Measurements from ENCODE around the gene WNT9A.
A peak's percentile ranks its signal among the peaks of the same experiment; 100 is the strongest.

The WNT9A gene

GRCh38 chr1:227926216-227926791 is 21.4 kb downstream of the WNT9A start:
- FAIRE-seq = no peak
- no peak for DNase-seq (ENCODE audit: insufficient read length, low spot score)

- no peak for FAIRE-seq
- DNase-seq (ENCODE audit: insufficient read length, low spot score) = no peak
These were observed 22.0 kb downstream of the WNT9A start for GRCh38 chr1:227925582-227926198.

GRCh38 chr1:227924833-227925574 is 22.7 kb downstream of the WNT9A start:
- FAIRE-seq (no peak), DNase-seq (ENCODE audit: insufficient read length, low spot score) (no peak)

- no peak for FAIRE-seq
- no peak for DNase-seq (ENCODE audit: insufficient read length, low spot score)
These were observed 23.4 kb downstream of the WNT9A start for GRCh38 chr1:227924168-227924832.

- no peak for DNase-seq (ENCODE audit: insufficient read length, low spot score)
- no peak for FAIRE-seq
These were observed 24.2 kb downstream of the WNT9A start for GRCh38 chr1:227923353-227924167.

- DNase-seq (ENCODE audit: insufficient read length, low spot score) (no peak), FAIRE-seq (no peak)
These were observed 25.0 kb downstream of the WNT9A start for GRCh38 chr1:227922501-227923352.

GRCh38 chr1:227921461-227922185 is 26.1 kb downstream of the WNT9A start:
- FAIRE-seq (no peak), DNase-seq (ENCODE audit: insufficient read length, low spot score) (no peak)

- DNase-seq (ENCODE audit: insufficient read length, low spot score) = no peak
- no peak for FAIRE-seq
These were observed 26.8 kb downstream of the WNT9A start for GRCh38 chr1:227920896-227921295.

GRCh38 chr1:227920426-227920825 is 27.3 kb downstream of the WNT9A start:
- FAIRE-seq (no peak), DNase-seq (ENCODE audit: insufficient read length, low spot score) (no peak)

- DNase-seq (ENCODE audit: insufficient read length, low spot score) = no peak
These were observed 27.8 kb downstream of the WNT9A start for GRCh38 chr1:227919906-227920305.

GRCh38 chr1:227918736-227919135 is 29.0 kb downstream of the WNT9A start:
- DNase-seq (ENCODE audit: insufficient read length, low spot score) = no peak
- no peak for FAIRE-seq

More at GRCh38 chr1:227919906-227920305, 27.8 kb downstream of the WNT9A start:
- FAIRE-seq = no peak

GRCh38 chr1:227918083-227918700 is 29.5 kb downstream of the WNT9A start:
- no peak for FAIRE-seq
- DNase-seq (ENCODE audit: insufficient read length, low spot score) = no peak

GRCh38 chr1:227917081-227917950 is 30.4 kb downstream of the WNT9A start:
- DNase-seq (ENCODE audit: insufficient read length, low spot score) (no peak), FAIRE-seq (no peak)

GRCh38 chr1:227916655-227917054 is 31.1 kb downstream of the WNT9A start:
- peak; percentile 77 for FAIRE-seq
- DNase-seq (ENCODE audit: insufficient read length, low spot score) = no peak

GRCh38 chr1:227915564-227916553 is 31.9 kb downstream of the WNT9A start:
- FAIRE-seq = peak; percentile 79
- no peak for DNase-seq (ENCODE audit: insufficient read length, low spot score)

GRCh38 chr1:227914801-227915563 is 32.8 kb downstream of the WNT9A start:
- FAIRE-seq = no peak

More at GRCh38 chr1:227914801-227915563, 32.8 kb downstream of the WNT9A start:
- DNase-seq (ENCODE audit: insufficient read length, low spot score) = no peak

All from HTR-8/SVneo (cell line).